AG09309 (cell line): ENCODE measurements around the gene EXOC3.

Source experiments
- DNase-seq: peaks from one replicate; pipeline ENCODE4 v3.0.0-alpha.2; 2010; ENCODE audit warnings: low read depth
- H3K4me3 ChIP-seq: 2 replicates; pipeline ENCODE4 v1.5.1; 2011; ENCODE audit warnings: mild to moderate bottlenecking, low read depth, low read length, moderate library complexity; ENCODE audit not compliant: control insufficient read depth
- TF ChIP-seq, protein P1 (sequence below): IDR thresholded peaks from 2 replicates; pipeline ENCODE4 v1.5.1; 2011; ENCODE audit warnings: mild to moderate bottlenecking, low read depth, low read length, inconsistent platforms; ENCODE audit not compliant: insufficient read depth, control insufficient read depth; ENCODE audit errors: missing control alignments

EXOC3 gene

DNA sequence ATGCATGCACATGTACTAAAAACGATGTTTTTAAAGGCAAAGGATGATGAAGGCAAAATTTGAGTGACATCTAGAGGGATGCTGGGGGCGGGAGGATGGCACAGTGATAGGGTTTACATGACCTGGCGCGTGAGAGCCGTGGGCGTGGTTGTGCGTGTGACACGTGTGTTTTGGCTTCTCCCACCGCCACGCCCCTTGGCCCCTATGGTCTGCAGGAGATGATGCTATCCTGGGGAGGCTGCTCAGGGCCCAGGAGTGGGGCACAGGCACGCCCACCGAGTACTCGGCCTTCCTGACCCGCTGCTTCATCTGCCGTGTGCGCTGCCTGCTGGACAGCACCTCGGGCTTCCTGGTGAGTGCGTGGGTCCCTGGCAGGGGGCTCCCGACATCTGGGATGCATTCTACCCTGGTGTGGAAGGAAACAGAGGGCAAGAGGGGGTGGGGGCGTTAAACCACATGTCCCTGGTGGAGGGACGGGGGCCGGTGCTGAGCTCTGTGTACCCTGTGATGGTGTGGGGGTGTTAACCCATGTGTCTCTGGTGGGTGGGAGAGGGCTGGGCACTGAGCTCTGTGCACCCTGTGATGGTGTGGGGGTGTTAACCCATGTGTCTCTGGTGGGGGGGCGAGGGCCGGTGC is 19.2 kb upstream of the EXOC3 start:
- TF ChIP-seq, protein P1, sequence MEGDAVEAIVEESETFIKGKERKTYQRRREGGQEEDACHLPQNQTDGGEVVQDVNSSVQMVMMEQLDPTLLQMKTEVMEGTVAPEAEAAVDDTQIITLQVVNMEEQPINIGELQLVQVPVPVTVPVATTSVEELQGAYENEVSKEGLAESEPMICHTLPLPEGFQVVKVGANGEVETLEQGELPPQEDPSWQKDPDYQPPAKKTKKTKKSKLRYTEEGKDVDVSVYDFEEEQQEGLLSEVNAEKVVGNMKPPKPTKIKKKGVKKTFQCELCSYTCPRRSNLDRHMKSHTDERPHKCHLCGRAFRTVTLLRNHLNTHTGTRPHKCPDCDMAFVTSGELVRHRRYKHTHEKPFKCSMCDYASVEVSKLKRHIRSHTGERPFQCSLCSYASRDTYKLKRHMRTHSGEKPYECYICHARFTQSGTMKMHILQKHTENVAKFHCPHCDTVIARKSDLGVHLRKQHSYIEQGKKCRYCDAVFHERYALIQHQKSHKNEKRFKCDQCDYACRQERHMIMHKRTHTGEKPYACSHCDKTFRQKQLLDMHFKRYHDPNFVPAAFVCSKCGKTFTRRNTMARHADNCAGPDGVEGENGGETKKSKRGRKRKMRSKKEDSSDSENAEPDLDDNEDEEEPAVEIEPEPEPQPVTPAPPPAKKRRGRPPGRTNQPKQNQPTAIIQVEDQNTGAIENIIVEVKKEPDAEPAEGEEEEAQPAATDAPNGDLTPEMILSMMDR, result no peak
- DNase-seq, result no peak
- H3K4me3 ChIP-seq, result no peak overlapping the region

DNA sequence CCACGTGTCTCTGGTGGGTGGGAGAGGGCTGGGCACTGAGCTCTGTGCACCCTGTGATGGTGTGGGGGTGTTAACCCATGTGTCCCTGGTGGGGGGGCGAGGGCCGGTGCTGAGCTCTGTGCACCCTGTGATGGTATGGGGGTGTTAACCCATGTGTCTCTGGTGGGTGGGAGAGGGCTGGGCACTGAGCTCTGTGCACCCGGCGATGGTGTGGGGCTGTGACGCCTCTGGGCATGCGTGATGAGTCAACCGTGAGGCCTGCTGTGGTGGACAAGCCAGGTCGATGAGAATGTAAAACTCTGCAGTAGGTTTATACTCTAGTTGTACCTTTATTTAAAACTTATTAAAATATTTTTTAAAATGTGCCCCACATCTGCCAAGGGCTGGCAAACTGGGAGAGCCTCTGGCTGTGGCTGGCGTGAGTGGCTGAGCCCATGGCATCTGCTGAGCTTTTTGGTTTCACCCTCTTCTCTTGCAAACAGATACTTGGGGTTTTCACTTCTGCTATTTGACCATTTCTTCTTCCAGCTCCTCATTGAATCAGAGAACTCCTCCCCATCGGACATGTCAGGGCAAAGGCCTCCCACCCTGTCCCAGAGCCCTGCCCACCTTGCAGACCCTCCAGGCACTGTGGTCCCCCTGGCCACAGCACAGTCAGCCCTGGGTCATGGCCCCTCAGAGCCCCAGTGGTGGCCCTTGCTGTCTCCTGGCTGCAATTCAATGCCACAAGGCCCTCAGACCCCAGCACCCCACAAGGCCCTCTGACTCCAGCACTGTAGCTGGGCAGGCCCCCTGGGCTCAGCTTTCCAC is 18.5 kb upstream of the EXOC3 start:
- no peak for DNase-seq
- TF ChIP-seq, protein P1, result no peak
- no peak overlapping the region for H3K4me3 ChIP-seq

DNA sequence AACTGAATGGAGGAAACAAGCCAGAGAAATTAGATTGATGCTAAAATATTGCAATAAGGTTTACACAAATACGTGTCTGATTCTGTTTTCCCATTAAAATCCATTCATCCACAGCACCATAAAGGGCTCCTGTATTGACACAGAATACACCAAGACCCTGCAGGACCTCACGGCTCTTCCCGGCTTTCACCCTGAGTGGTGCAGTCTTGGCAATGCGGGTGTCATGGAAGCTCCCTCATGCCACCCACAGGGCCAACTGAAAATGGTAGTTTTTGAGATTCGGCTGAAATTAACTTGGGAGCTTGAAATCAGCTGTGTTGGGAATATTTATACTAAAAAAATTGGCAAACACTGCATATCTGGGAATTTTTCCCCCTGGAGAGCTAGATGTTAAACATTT is 17.3 kb upstream of the EXOC3 start:
- H3K4me3 ChIP-seq, result no peak overlapping the region
- TF ChIP-seq, protein P1, result no peak
- no peak for DNase-seq

DNA sequence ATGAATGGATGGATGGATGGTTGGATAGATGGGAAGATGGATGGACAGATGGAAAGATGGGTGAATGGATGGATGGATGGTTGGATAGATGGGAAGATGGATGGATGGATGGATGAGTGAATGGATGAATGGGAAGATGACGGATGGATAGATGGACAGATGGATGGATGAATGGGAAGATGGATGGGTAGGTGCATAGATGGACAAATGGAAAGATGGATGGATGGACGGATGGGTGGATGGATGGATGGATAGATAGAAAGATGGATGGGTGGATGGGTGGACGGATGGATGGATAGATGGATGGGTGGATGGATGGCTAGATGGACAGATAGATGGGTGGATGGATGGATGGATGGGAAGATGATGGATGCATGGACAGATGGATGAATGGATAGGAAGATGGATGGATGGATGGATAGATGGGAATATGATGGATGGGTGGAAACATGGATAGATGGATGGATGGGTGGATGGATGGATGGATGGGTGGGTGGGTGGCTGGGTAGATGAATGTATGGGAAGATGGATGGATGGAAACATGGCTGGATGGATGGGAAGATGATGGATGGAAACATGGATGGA is 16.5 kb upstream of the EXOC3 start:
- no peak overlapping the region for H3K4me3 ChIP-seq
- DNase-seq, result no peak
- TF ChIP-seq, protein P1, result no peak

DNA sequence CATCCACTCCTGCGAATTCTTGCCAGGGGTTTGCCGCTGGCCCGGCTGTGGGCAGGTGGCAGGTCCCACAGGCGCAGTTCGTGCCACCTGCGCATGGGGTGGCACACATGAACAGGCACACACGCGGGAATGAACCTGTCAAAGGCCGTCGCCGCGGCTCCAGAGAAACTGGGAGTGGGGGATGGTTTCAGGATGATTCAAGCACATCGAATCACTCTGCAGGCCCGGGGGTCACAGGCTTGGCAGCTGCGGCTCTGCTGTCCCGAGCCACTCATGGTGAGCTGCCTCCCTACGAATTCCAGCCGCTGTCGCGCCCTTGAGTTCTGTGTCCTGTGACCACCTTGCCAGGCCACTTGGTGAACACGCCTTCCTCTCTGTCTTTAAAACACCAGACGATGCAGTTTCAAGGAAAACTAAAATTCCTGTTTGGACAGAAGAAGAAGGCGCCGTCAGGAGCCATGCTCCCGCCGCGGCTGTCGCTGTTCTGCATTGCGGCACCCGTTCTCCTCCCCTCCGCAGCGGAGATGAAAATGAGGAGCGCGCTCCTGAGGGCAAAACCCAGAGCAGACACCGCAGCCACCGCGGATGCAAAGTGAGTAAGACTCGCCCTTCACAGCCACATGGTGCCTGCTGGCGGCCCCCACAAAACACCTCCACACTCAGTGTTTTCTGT is 15.4 kb upstream of the EXOC3 start:
- DNase-seq, result no peak
- no peak overlapping the region for H3K4me3 ChIP-seq
- TF ChIP-seq, protein P1, result no peak

DNA sequence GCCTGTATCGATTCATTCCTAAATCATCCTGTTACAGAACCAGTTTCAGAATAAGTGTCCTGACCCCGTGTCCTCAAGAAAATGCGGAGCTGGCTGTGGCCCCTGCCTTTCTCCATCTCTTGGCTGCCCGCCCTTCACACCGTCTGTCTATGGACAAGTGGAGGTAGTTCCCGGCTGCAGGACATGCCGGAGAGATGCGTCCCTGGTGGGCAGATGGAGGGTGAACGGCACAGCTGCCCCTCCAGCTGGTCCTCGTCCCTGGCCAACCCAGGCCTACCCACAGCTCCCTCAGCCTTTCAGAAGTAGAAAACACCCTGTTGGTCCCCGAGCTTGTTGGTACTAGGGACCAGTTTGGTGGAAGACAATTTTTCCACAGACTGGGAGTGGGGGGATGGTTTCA is 14.8 kb upstream of the EXOC3 start:
- TF ChIP-seq, protein P1, result no peak
- H3K4me3 ChIP-seq, result no peak overlapping the region
- no peak for DNase-seq
